ENCODE data around the gene NBR1. TPM values are rescaled to one million over a fixed set of nuclear protein-coding genes. Genes with fewer than 3 reads are reported as not detected.

The NBR1 gene
- total RNA-seq, 4 donors from 2014 or later: 30.6 to 61.6 (median 42.0) TPM

GRCh38 chr17:43216369-43216761 lies 45.4 kb downstream of the NBR1 start:
- H3K27me3 ChIP-seq: no peaks in the 10 kb centered on the region
- H3K36me3 ChIP-seq: peaks cover 0 to 36% (median 0%) of the 10 kb centered on the region in 3 donors
- peaks cover 14 to 24% (median 17%) of the 10 kb centered on the region in 3 donors for H3K4me1 ChIP-seq
- TF ChIP-seq POLR2A (IDR thresholded peaks at IDR 0.05): no peak
- TF ChIP-seq, protein P1, sequence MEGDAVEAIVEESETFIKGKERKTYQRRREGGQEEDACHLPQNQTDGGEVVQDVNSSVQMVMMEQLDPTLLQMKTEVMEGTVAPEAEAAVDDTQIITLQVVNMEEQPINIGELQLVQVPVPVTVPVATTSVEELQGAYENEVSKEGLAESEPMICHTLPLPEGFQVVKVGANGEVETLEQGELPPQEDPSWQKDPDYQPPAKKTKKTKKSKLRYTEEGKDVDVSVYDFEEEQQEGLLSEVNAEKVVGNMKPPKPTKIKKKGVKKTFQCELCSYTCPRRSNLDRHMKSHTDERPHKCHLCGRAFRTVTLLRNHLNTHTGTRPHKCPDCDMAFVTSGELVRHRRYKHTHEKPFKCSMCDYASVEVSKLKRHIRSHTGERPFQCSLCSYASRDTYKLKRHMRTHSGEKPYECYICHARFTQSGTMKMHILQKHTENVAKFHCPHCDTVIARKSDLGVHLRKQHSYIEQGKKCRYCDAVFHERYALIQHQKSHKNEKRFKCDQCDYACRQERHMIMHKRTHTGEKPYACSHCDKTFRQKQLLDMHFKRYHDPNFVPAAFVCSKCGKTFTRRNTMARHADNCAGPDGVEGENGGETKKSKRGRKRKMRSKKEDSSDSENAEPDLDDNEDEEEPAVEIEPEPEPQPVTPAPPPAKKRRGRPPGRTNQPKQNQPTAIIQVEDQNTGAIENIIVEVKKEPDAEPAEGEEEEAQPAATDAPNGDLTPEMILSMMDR (IDR thresholded peaks at IDR 0.05): no peak
- H3K4me3 ChIP-seq: no peak overlapping the region
- H3K27ac ChIP-seq: no peak overlapping the region
- intact Hi-C loops (cut with DNase I): no loop called here
- DNase-seq: no peak
- no peaks in the 10 kb centered on the region for H3K9me3 ChIP-seq
- WGBS, 2 donors: 68 to 84% methylated on average over 3 to 4 of the region's 4 CpGs

GRCh38 chr17:43216762-43217613 lies 46.0 kb downstream of the NBR1 start:
- H3K9me3 ChIP-seq: no peaks in the 10 kb centered on the region
- H3K4me1 ChIP-seq: peaks cover 12 to 17% (median 16%) of the 10 kb centered on the region in 3 donors
- TF ChIP-seq, protein P1 (IDR thresholded peaks at IDR 0.05): no peak
- TF ChIP-seq POLR2A (IDR thresholded peaks at IDR 0.05): no peak
- 88 to 91% methylated on average over 3 to 4 of the region's 4 CpGs for WGBS, 2 donors
- H3K27me3 ChIP-seq: no peaks in the 10 kb centered on the region
- no peak overlapping the region for H3K27ac ChIP-seq
- H3K4me3 ChIP-seq: no peak overlapping the region
- intact Hi-C loops (cut with DNase I): no loop called here
- DNase-seq: no peak
- H3K36me3 ChIP-seq: peaks cover 0 to 36% (median 0%) of the 10 kb centered on the region in 3 donors

GRCh38 chr17:43217614-43218087 lies 46.6 kb downstream of the NBR1 start:
- Histone ChIP-seq H3K4me1 (peaks cover 6 to 11% (median 9%) of the 10 kb centered on the region in 3 donors), H3K9me3 (no peaks in the 10 kb centered on the region), H3K36me3 (peaks cover 0 to 36% (median 0%) of the 10 kb centered on the region in 3 donors), H3K4me3 (no peak overlapping the region), H3K27ac (no peak overlapping the region), H3K27me3 (no peaks in the 10 kb centered on the region)
- 88% methylated on average over 2 of the region's 2 CpGs; no CpG with 5 or more reads in 1 of the 2 donors for WGBS, 2 donors
- no peak for TF ChIP-seq POLR2A (IDR thresholded peaks at IDR 0.05)
- TF ChIP-seq, protein P1 (IDR thresholded peaks at IDR 0.05): no peak
- intact Hi-C loops (cut with DNase I): no loop called here
- no peak for DNase-seq

GRCh38 chr17:43219001-43219400 lies 48.0 kb downstream of the NBR1 start:
- intact Hi-C loops (cut with DNase I): no loop called here

More at GRCh38 chr17:43219001-43219400, 48.0 kb downstream of the NBR1 start:
- Histone ChIP-seq H3K27me3 (no peaks in the 10 kb centered on the region), H3K4me3 (no peak overlapping the region), H3K36me3 (peaks cover 0 to 38% (median 0%) of the 10 kb centered on the region in 3 donors), H3K27ac (no peak overlapping the region), H3K4me1 (no peaks in the 10 kb centered on the region), H3K9me3 (no peaks in the 10 kb centered on the region)
- TF ChIP-seq POLR2A (IDR thresholded peaks at IDR 0.05): no peak
- TF ChIP-seq, protein P1 (IDR thresholded peaks at IDR 0.05): no peak
- WGBS, 2 donors: 93 to 100% methylated on average over 2 of the region's 2 CpGs
- DNase-seq: no peak

Measured in esophagus squamous epithelium (tissue), 5 donors.